ENCODE measurements around the gene CCDC137. TPM values are rescaled to one million over a fixed set of nuclear protein-coding genes. Genes with fewer than 3 reads are reported as not detected.

CCDC137 gene
- total and polyA plus RNA-seq, 2 of the 13 experiments (the other 11 are each of a cell fraction or from before 2014, with no cell fraction given), result 14.6 to 39.1 TPM

DNA sequence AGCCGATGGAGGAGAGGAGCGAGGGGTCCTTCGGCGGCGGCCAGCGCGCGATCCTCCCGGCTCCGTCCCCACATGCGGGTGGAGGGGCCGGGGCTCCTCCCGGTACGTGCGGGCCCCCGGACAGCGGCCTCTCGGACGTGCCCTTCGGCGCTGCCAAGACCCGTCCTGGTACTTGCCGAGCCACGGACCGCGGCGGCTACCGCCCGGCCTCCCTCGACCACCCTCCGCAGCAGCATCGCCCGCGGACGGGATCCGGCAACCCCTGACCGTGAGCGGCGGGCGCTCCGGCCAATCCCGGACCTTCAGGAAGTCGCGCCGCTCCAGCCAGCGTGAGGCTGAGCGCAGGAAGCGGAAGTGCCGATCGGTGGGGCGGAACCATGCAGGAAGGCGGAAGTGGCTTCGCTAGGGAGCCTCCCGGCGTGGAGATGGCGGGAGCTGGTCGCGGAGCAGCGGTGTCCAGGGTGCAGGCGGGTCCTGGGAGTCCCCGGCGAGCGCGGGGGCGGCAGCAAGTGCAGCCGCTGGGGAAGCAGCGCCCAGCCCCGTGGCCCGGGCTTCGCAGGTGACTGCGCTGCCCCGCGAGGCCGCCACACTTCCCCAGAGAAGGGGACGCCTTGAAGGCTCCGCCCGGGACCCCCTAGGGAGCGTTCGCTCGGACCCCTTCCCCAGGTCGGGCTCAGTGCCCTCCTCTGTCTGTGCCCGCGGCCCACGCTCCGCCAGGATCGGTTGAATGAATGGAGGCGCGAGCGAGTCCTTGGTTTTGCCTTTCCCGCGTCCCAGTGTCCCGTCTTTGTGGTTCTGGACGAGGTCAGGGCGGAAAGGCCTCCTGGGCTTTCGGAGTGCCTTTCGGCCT lies at the start of gene CCDC137, which contains the start of gene OXLD1 (continued):
- TF ChIP-seq, protein P1, sequence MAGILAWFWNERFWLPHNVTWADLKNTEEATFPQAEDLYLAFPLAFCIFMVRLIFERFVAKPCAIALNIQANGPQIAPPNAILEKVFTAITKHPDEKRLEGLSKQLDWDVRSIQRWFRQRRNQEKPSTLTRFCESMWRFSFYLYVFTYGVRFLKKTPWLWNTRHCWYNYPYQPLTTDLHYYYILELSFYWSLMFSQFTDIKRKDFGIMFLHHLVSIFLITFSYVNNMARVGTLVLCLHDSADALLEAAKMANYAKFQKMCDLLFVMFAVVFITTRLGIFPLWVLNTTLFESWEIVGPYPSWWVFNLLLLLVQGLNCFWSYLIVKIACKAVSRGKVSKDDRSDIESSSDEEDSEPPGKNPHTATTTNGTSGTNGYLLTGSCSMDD (CRISPR knock-in tag; IDR thresholded peaks at IDR 0.05), result no peak
- TF ChIP-seq NFKBIZ (CRISPR knock-in tag; IDR thresholded peaks at IDR 0.05) (peak; percentile 44; the same call in 1 of the 2 replicates), TBX2 (CRISPR knock-in tag; IDR thresholded peaks at IDR 0.05; ENCODE audit: borderline replicate concordance) (peak; percentile 76), NRL (CRISPR knock-in tag; IDR thresholded peaks at IDR 0.05; ENCODE audit: borderline replicate concordance) (peak; percentile 77), TCF7L2 (IDR thresholded peaks at IDR 0.05; ENCODE audit: low read depth, low read length) (no peak), ZNF343 (CRISPR knock-in tag; IDR thresholded peaks at IDR 0.05) (peak; percentile 47; the same call in 1 of the 2 replicates), ZNF292 (CRISPR knock-in tag; IDR thresholded peaks at IDR 0.05; ENCODE audit: borderline replicate concordance, low read depth) (no peak), JARID2 (CRISPR knock-in tag; IDR thresholded peaks at IDR 0.05; ENCODE audit: insufficient replicate concordance) (no peak), ADNP (CRISPR knock-in tag; IDR thresholded peaks at IDR 0.05) (no peak)
- TF ChIP-seq, protein P2, sequence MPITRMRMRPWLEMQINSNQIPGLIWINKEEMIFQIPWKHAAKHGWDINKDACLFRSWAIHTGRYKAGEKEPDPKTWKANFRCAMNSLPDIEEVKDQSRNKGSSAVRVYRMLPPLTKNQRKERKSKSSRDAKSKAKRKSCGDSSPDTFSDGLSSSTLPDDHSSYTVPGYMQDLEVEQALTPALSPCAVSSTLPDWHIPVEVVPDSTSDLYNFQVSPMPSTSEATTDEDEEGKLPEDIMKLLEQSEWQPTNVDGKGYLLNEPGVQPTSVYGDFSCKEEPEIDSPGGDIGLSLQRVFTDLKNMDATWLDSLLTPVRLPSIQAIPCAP (CRISPR knock-in tag; IDR thresholded peaks at IDR 0.05; ENCODE audit: low read depth), result no peak
- TF ChIP-seq, protein P3, sequence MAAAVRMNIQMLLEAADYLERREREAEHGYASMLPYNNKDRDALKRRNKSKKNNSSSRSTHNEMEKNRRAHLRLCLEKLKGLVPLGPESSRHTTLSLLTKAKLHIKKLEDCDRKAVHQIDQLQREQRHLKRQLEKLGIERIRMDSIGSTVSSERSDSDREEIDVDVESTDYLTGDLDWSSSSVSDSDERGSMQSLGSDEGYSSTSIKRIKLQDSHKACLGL (CRISPR knock-in tag; IDR thresholded peaks at IDR 0.05), result peak; percentile 71
- TF ChIP-seq, protein P4, sequence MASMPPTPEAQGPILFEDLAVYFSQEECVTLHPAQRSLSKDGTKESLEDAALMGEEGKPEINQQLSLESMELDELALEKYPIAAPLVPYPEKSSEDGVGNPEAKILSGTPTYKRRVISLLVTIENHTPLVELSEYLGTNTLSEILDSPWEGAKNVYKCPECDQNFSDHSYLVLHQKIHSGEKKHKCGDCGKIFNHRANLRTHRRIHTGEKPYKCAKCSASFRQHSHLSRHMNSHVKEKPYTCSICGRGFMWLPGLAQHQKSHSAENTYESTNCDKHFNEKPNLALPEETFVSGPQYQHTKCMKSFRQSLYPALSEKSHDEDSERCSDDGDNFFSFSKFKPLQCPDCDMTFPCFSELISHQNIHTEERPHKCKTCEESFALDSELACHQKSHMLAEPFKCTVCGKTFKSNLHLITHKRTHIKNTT (CRISPR knock-in tag; IDR thresholded peaks at IDR 0.05), result no peak
- TF ChIP-seq, protein P5, sequence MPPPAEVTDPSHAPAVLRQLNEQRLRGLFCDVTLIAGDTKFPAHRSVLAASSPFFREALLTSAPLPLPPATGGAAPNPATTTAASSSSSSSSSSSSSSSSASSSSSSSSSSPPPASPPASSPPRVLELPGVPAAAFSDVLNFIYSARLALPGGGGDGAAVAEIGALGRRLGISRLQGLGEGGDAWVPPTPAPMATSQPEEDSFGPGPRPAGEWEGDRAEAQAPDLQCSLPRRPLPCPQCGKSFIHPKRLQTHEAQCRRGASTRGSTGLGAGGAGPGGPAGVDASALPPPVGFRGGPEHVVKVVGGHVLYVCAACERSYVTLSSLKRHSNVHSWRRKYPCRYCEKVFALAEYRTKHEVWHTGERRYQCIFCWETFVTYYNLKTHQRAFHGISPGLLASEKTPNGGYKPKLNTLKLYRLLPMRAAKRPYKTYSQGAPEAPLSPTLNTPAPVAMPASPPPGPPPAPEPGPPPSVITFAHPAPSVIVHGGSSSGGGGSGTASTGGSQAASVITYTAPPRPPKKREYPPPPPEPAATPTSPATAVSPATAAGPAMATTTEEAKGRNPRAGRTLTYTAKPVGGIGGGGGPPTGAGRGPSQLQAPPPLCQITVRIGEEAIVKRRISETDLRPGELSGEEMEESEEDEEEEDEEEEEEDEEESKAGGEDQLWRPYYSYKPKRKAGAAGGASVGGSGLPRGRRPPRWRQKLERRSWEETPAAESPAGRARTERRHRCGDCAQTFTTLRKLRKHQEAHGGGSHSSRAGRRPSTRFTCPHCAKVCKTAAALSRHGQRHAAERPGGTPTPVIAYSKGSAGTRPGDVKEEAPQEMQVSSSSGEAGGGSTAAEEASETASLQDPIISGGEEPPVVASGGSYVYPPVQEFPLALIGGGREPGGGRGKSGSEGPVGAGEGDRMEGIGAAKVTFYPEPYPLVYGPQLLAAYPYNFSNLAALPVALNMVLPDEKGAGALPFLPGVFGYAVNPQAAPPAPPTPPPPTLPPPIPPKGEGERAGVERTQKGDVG (CRISPR knock-in tag; IDR thresholded peaks at IDR 0.05; ENCODE audit: borderline replicate concordance), result no peak
- TF ChIP-seq, protein P6, sequence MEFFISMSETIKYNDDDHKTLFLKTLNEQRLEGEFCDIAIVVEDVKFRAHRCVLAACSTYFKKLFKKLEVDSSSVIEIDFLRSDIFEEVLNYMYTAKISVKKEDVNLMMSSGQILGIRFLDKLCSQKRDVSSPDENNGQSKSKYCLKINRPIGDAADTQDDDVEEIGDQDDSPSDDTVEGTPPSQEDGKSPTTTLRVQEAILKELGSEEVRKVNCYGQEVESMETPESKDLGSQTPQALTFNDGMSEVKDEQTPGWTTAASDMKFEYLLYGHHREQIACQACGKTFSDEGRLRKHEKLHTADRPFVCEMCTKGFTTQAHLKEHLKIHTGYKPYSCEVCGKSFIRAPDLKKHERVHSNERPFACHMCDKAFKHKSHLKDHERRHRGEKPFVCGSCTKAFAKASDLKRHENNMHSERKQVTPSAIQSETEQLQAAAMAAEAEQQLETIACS (CRISPR knock-in tag; IDR thresholded peaks at IDR 0.05), result no peak
- TF ChIP-seq, protein P7, sequence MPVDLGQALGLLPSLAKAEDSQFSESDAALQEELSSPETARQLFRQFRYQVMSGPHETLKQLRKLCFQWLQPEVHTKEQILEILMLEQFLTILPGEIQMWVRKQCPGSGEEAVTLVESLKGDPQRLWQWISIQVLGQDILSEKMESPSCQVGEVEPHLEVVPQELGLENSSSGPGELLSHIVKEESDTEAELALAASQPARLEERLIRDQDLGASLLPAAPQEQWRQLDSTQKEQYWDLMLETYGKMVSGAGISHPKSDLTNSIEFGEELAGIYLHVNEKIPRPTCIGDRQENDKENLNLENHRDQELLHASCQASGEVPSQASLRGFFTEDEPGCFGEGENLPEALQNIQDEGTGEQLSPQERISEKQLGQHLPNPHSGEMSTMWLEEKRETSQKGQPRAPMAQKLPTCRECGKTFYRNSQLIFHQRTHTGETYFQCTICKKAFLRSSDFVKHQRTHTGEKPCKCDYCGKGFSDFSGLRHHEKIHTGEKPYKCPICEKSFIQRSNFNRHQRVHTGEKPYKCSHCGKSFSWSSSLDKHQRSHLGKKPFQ (CRISPR knock-in tag; IDR thresholded peaks at IDR 0.05; ENCODE audit: insufficient replicate concordance), result no peak
